Testis (tissue), 2 donors: ENCODE results near the gene BCAT1.
"Not testable (repeated sequence)": the region's sequence is repeated elsewhere in the genome, so short reads cannot be mapped to it uniquely, and the experiment has no call there.

ENCODE experiments used
- POLR2A ChIP-seq: fragments of 450-650 bp; IDR thresholded peaks from one replicate; pipeline ENCODE4 v1.6.1; 2017; ENCODE audit warnings: antibody characterized with exemption, mild to moderate bottlenecking, moderate library complexity
- TF ChIP-seq, protein P1 (sequence below), 3 experiments: fragments of 450-650 bp in 2 of 3; fragments of 200-600 bp in 1 of 3; sonication (generic) in 1 of 3; IDR thresholded peaks; one replicate each; pipeline ENCODE4 v1.5.1; 2016 to 2019; ENCODE audit warnings: antibody characterized with exemption in 3 of 3, mild to moderate bottlenecking in 2 of 3, moderate library complexity in 1 of 3

GRCh38 chr12:24956351-24956750, 7.5 kb upstream of the BCAT1 start:
- TF ChIP-seq, protein P1, sequence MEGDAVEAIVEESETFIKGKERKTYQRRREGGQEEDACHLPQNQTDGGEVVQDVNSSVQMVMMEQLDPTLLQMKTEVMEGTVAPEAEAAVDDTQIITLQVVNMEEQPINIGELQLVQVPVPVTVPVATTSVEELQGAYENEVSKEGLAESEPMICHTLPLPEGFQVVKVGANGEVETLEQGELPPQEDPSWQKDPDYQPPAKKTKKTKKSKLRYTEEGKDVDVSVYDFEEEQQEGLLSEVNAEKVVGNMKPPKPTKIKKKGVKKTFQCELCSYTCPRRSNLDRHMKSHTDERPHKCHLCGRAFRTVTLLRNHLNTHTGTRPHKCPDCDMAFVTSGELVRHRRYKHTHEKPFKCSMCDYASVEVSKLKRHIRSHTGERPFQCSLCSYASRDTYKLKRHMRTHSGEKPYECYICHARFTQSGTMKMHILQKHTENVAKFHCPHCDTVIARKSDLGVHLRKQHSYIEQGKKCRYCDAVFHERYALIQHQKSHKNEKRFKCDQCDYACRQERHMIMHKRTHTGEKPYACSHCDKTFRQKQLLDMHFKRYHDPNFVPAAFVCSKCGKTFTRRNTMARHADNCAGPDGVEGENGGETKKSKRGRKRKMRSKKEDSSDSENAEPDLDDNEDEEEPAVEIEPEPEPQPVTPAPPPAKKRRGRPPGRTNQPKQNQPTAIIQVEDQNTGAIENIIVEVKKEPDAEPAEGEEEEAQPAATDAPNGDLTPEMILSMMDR (IDR thresholded peaks at IDR 0.05): not testable (repeated sequence)
- TF ChIP-seq POLR2A: not testable (repeated sequence)
